ENCODE measurements around the gene ACADM. TPM values are rescaled to one million over a fixed set of nuclear protein-coding genes. Genes with fewer than 3 reads are reported as not detected.

The ACADM gene
- total and polyA plus RNA-seq, 2 experiments from 2014 or later: 37.7 to 52.8 TPM

- TF ChIP-seq REST (IDR thresholded peaks at IDR 0.05; ENCODE audit: unreplicated experiment): no peak
- TF ChIP-seq JUNB (IDR thresholded peaks at IDR 0.05; ENCODE audit: unreplicated experiment): no peak
Measured at GRCh38 chr1:75811211-75811981, 86.9 kb downstream of the ACADM start (continued).

- Mint-ChIP-seq H3K27me3 (ENCODE audit: insufficient read depth, low read depth, poor library complexity) (no peaks in the 10 kb centered on the region), H3K9me3 (no peaks in the 10 kb centered on the region)
- H4K20me1 ChIP-seq (replicated peaks; ENCODE audit: insufficient read depth): no peaks in the 10 kb centered on the region
- no peak for TF ChIP-seq ZNF114 (CRISPR knock-in tag; IDR thresholded peaks at IDR 0.05)
- TF ChIP-seq JUNB (IDR thresholded peaks at IDR 0.05; ENCODE audit: unreplicated experiment): no peak
- no peak for TF ChIP-seq CTCF (conservative IDR thresholded peaks at IDR 0.05; ENCODE audit: low read depth in 2 of 2)
- no peak for TF ChIP-seq ETS1 (IDR thresholded peaks at IDR 0.05)
- TF ChIP-seq ZNF331 (CRISPR knock-in tag; IDR thresholded peaks at IDR 0.05; ENCODE audit: low read depth): no peak
- TF ChIP-seq POLR2AphosphoS5 (IDR thresholded peaks at IDR 0.05; ENCODE audit: low read depth): no peak
- TF ChIP-seq EZH2 (IDR thresholded peaks at IDR 0.05; ENCODE audit: low read depth, unreplicated experiment): no peak
- no peak for TF ChIP-seq CREB1 (CRISPR knock-in tag; IDR thresholded peaks at IDR 0.05; ENCODE audit: low read depth)
- no peak for TF ChIP-seq NANOG (IDR thresholded peaks at IDR 0.05; ENCODE audit: borderline replicate concordance)
- TF ChIP-seq REST (IDR thresholded peaks at IDR 0.05; ENCODE audit: unreplicated experiment): no peak
- TF ChIP-seq EZH2phosphoT487 (IDR thresholded peaks at IDR 0.05; ENCODE audit: unreplicated experiment): no peak
Measured at GRCh38 chr1:75812065-75812464, 87.6 kb downstream of the ACADM start.

More at GRCh38 chr1:75812065-75812464, 87.6 kb downstream of the ACADM start:
- no peaks in the 10 kb centered on the region for H3K27me3 ChIP-seq (ENCODE audit: insufficient read depth)
- DNase-seq (ENCODE audit: low spot score) (no peak), ATAC-seq (no peak)
- no peak overlapping the region for H3K4me3 Mint-ChIP-seq
- H3K9me2 ChIP-seq (ENCODE audit: insufficient read depth): no peaks in the 10 kb centered on the region
- no peak overlapping the region for H3K4me2 ChIP-seq
- no peaks in the 10 kb centered on the region for H3K4me1 ChIP-seq (ENCODE audit: insufficient read depth)
- H3F3A ChIP-seq (replicated peaks; ENCODE audit: low read depth): no peaks in the 10 kb centered on the region
- no peaks in the 10 kb centered on the region for H3K79me2 ChIP-seq (replicated peaks; ENCODE audit: insufficient read depth)
- no peak overlapping the region for H3K27ac Mint-ChIP-seq
- H2AFZ ChIP-seq: no peak overlapping the region
- H3K4me3 ChIP-seq: no peak overlapping the region
- no peaks in the 10 kb centered on the region for H3K4me1 Mint-ChIP-seq
- no peak overlapping the region for H3K27ac ChIP-seq (ENCODE audit: low read depth)
- no peaks in the 10 kb centered on the region for H3K36me3 Mint-ChIP-seq (ENCODE audit: low read depth)
- no peaks in the 10 kb centered on the region for H3K36me3 ChIP-seq (ENCODE audit: insufficient read depth)
